Endothelial cell of umbilical vein (primary cell): ENCODE results near the gene ULK1. TPM values are rescaled to one million over a fixed set of nuclear protein-coding genes. Genes with fewer than 3 reads are reported as not detected.

Experiments
- BruUV-seq: library from RNA; stranded (reverse); fragments of 400-500 nt; replicated peaks from 2 replicates; lab custom pipeline; 2021; lab: Mats Ljungman, UMichigan
- CTCF ChIA-PET: fragments of 300-600, 350-600 bp; sonication (Branson Sonifier 250); formaldehyde crosslinking; loops from one replicate; lab custom pipeline; 2021; ENCODE audit warnings: antibody characterized with exemption, inconsistent platforms; lab: Charles Lee
- POLR2A ChIA-PET: fragments of 300-600, 350-600 bp; sonication (Branson Sonifier 250); formaldehyde crosslinking; loops from one replicate; lab custom pipeline; 2021; ENCODE audit warnings: antibody characterized with exemption, inconsistent platforms; lab: Charles Lee
- DNase-seq: peaks from one replicate; pipeline ENCODE4 v3.0.0-alpha.2; 2011; ENCODE audit warnings: low read depth, low spot score
- FAIRE-seq: peaks from 2 replicates; lab custom pipeline; 2011; peaks lifted over from hg19 to GRCh38; lab: Jason Lieb, UNC
- H2AFZ ChIP-seq: 2 replicates; pipeline ENCODE4 v1.6.0; 2012; ENCODE audit warnings: low read depth, low read length, control low read depth, inconsistent platforms
- H3K27ac ChIP-seq: 2 replicates; pipeline ENCODE4 v1.5.1; 2011; ENCODE audit warnings: low read depth, mild to moderate bottlenecking, control low read depth, low read length, moderate library complexity; ENCODE audit not compliant: insufficient read depth
- H3K27me3 ChIP-seq, 2 experiments: 2 replicates each; pipeline versions ENCODE4 v1.6.0 to v1.6.1; 2011; ENCODE audit warnings: low read length in 2 of 2, mixed read lengths in 1 of 2; ENCODE audit not compliant: control insufficient read depth in 2 of 2, insufficient read depth in 2 of 2
- H3K36me3 ChIP-seq, 2 experiments: 2 replicates in 1 of 2; 3 replicates in 1 of 2; pipeline ENCODE4 v1.5.1; 2011; ENCODE audit warnings: low read length in 2 of 2, mild to moderate bottlenecking in 1 of 2, moderate library complexity in 1 of 2; ENCODE audit not compliant: control insufficient read depth in 2 of 2, insufficient read depth in 2 of 2; ENCODE audit errors: extremely low read depth in 1 of 2
- H3K4me1 ChIP-seq: 3 replicates; pipeline ENCODE4 v1.5.1; 2011; ENCODE audit warnings: mild to moderate bottlenecking, low read length; ENCODE audit not compliant: control insufficient read depth, insufficient read depth; ENCODE audit errors: extremely low read depth
- H3K4me2 ChIP-seq: 2 replicates; pipeline ENCODE4 v1.6.1; 2011; ENCODE audit warnings: low read length, control low read depth, mixed read lengths; ENCODE audit not compliant: insufficient read depth
- H3K4me3 ChIP-seq, 3 experiments: fragments of 200-600 bp in 1 of 3; sonication (generic), shearing (Covaris generic) in 1 of 3; replicated peaks in 1 of 3; 2 replicates each; pipeline ENCODE4 v1.5.1; 2011 to 2016; ENCODE audit warnings: control low read depth in 3 of 3, low read length in 3 of 3, mild to moderate bottlenecking in 2 of 3, inconsistent platforms in 1 of 3, low read depth in 1 of 3, moderate library complexity in 1 of 3; ENCODE audit not compliant: insufficient read depth in 1 of 3
- H3K79me2 ChIP-seq: 2 replicates; pipeline ENCODE4 v1.6.0; 2012; ENCODE audit warnings: low read length, inconsistent platforms; ENCODE audit not compliant: control insufficient read depth, insufficient read depth
- H3K9ac ChIP-seq: replicated peaks from 2 replicates; pipeline ENCODE3; 2011; ENCODE audit warnings: low read length, control low read depth; ENCODE audit not compliant: insufficient read depth; ENCODE audit errors: extremely low read depth
- H3K9me1 ChIP-seq: replicated peaks from 3 replicates; pipeline ENCODE4 v1.6.0; 2011; ENCODE audit warnings: mild to moderate bottlenecking, low read length; ENCODE audit not compliant: control insufficient read depth, insufficient read depth; ENCODE audit errors: extremely low read depth
- H3K9me3 ChIP-seq: replicated peaks from 2 replicates; pipeline ENCODE4 v1.5.1; 2012; ENCODE audit warnings: low read length, inconsistent platforms; ENCODE audit not compliant: control insufficient read depth, insufficient read depth
- H4K20me1 ChIP-seq: replicated peaks from 2 replicates; pipeline ENCODE3; 2011; ENCODE audit warnings: mild to moderate bottlenecking, low read length; ENCODE audit not compliant: control insufficient read depth, insufficient read depth; ENCODE audit errors: extremely low read depth
- CTCF ChIP-seq, 2 donors: IDR thresholded peaks; 1 replicate in 1 of 2; 2 replicates in 1 of 2; pipeline ENCODE4 v1.5.1; 2011; ENCODE audit warnings: low read length in 2 of 2, mild to moderate bottlenecking in 2 of 2, moderate library complexity in 2 of 2, control low read depth in 1 of 2, inconsistent platforms in 1 of 2, low read depth in 1 of 2; ENCODE audit not compliant: insufficient read depth in 1 of 2; ENCODE audit errors: extremely low read depth in 1 of 2
- EZH2 ChIP-seq: IDR thresholded peaks from 2 replicates; pipeline ENCODE4 v1.6.1; 2012; ENCODE audit warnings: borderline replicate concordance, low read depth, mild to moderate bottlenecking, moderate library complexity, low read length, inconsistent platforms; ENCODE audit not compliant: severe bottlenecking
- FOS ChIP-seq: IDR thresholded peaks from 2 replicates; pipeline ENCODE4 v1.6.1; 2011; ENCODE audit warnings: mild to moderate bottlenecking, low read length, moderate library complexity, borderline replicate concordance; ENCODE audit not compliant: insufficient read depth
- GATA2 ChIP-seq: IDR thresholded peaks from 2 replicates; pipeline ENCODE4 v1.7.0; 2011; ENCODE audit warnings: low read depth, mild to moderate bottlenecking, moderate library complexity, mixed read lengths, low read length; ENCODE audit not compliant: insufficient read length, insufficient read depth
- JUN ChIP-seq: IDR thresholded peaks from 2 replicates; pipeline ENCODE4 v1.6.1; 2011; ENCODE audit warnings: borderline replicate concordance, low read depth; ENCODE audit not compliant: insufficient read length, insufficient read depth
- MYC ChIP-seq: IDR thresholded peaks from one replicate; pipeline ENCODE4 v1.6.1; 2011; ENCODE audit warnings: mild to moderate bottlenecking, low read depth, low read length
- POLR2A ChIP-seq: IDR thresholded peaks from 2 replicates; pipeline ENCODE4 v1.6.1; 2012; ENCODE audit warnings: low read depth, mild to moderate bottlenecking, control low read depth, low read length
- POLR2AphosphoS5 ChIP-seq: IDR thresholded peaks from 2 replicates; pipeline ENCODE4 v1.6.1; 2012; ENCODE audit warnings: low read depth, mild to moderate bottlenecking, control low read depth, low read length, moderate library complexity; ENCODE audit not compliant: insufficient read depth
- dilution Hi-C: fragments of 300-500 bp; cut with MboI; formaldehyde crosslinking; loops from one replicate; pipeline ENCODE4 v1.15.0; 2019; ENCODE audit warnings: low sequenced_read_pairs; ENCODE audit not compliant: extremely low pct_ligation_motif_present
- intact Hi-C: fragments of 100-400 bp; cut with micrococcal nuclease; formaldehyde crosslinking; loops from one replicate; pipeline ENCODE4 v1.10.0; 2022
- polyA plus RNA-seq, 4 experiments: library from polyadenylated mRNA; depleted of rRNA in 3 of 4; stranded (reverse) in 3 of 4; unstranded in 1 of 4; fragments of >200 nt; gene quantifications; 2 replicates each; pipeline versions ENCODE4 v1.2.1 to v1.2.3, GENCODE V29; 2011 to 2012; ENCODE audit warnings: missing spikeins in 1 of 4
- total RNA-seq: library from RNA; stranded (reverse); gene quantifications from 2 replicates; pipeline ENCODE4 v1.2.3, GENCODE V29; 2021
- TF ChIP-seq, protein P1 (sequence below): IDR thresholded peaks from 2 replicates; pipeline ENCODE4 v1.6.1; 2011; ENCODE audit not compliant: insufficient read depth, insufficient read length

Gene ULK1
- total and polyA plus RNA-seq, 2 donors (not counting 3 experiments of a cell fraction or from before 2014, with no cell fraction given): 14.4 to 38.2 TPM

DNA sequence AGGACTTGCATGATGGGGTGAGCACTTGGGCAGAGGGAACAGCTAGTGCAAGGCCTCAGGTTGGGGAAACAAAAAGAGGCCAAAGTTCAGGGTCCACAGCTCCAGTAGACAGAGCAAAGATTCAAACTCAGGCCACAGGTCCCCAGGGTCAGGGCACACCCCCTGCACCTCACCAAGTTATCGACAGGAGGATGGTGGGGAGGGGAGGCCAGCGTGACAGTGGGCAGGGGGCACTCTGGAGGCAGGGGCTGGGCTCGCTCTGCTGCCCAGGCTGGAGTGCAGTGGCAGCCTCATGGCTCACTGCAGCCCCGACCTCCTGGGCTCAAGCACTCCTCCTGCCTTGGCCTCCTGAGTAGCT is 32.4 kb upstream of the ULK1 start:
- no peaks in the 10 kb centered on the region for H3K9me1 ChIP-seq
- no peak overlapping the region for H3K4me3 ChIP-seq
- DNase-seq: no peak
- dilution Hi-C loops: no loop called here
- H2AFZ ChIP-seq: no peak overlapping the region
- TF ChIP-seq POLR2AphosphoS5: no peak
- no peaks in the 10 kb centered on the region for H3K36me3 ChIP-seq
- intact Hi-C loops: no loop called here
- no peaks in the 10 kb centered on the region for H3K27me3 ChIP-seq
- no peak overlapping the region for H3K27ac ChIP-seq
- H3K4me2 ChIP-seq: no peak overlapping the region
- no peaks in the 10 kb centered on the region for H3K9me3 ChIP-seq
- H3K79me2 ChIP-seq: no peaks in the 10 kb centered on the region
- no peak overlapping the region for H3K9ac ChIP-seq
- ChIA-PET POLR2A (no interaction called here), CTCF (interaction anchor here (1.0 to 1.6 kb wide), 3 partner anchors 26 to 54 kb away, joined by 3 to 4 read pairs (median 4); no protein-coding TSS in a partner anchor)
- no peak for FAIRE-seq
- BruUV-seq: no TSS peak
- H4K20me1 ChIP-seq: no peaks in the 10 kb centered on the region
- H3K4me1 ChIP-seq: no peaks in the 10 kb centered on the region

GRCh38 chr12:131862600-131862993 is 31.8 kb upstream of the ULK1 start:
- ChIA-PET CTCF (interaction anchor here (1.0 to 1.6 kb wide), 3 partner anchors 26 to 53 kb away, joined by 3 to 4 read pairs (median 4); no protein-coding TSS in a partner anchor), POLR2A (no interaction called here)
- no peaks in the 10 kb centered on the region for H3K79me2 ChIP-seq
- no peak for FAIRE-seq
- H3K9ac ChIP-seq: no peak overlapping the region
- no peak for DNase-seq
- dilution Hi-C loops (no loop called here), intact Hi-C loops (no loop called here)
- H3K4me1 ChIP-seq: no peaks in the 10 kb centered on the region
- H3K4me3 ChIP-seq: no peak overlapping the region
- no peaks in the 10 kb centered on the region for H3K36me3 ChIP-seq
- no peak overlapping the region for H2AFZ ChIP-seq
- no TSS peak for BruUV-seq
- no peak for TF ChIP-seq MYC
- no peak for TF ChIP-seq JUN
- no peak for TF ChIP-seq CTCF (IDR thresholded peaks at IDR 0.05; ENCODE audit: extremely low read depth in 1 of 2, insufficient read depth in 1 of 2, low read depth in 1 of 2, low read length in 2 of 2)
- no peak for TF ChIP-seq GATA2
- no peak for TF ChIP-seq POLR2AphosphoS5
- TF ChIP-seq EZH2: no peak
- TF ChIP-seq POLR2A: no peak
- TF ChIP-seq FOS: no peak
- TF ChIP-seq, protein P1, sequence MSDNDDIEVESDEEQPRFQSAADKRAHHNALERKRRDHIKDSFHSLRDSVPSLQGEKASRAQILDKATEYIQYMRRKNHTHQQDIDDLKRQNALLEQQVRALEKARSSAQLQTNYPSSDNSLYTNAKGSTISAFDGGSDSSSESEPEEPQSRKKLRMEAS: no peak
- H3K9me1 ChIP-seq: no peaks in the 10 kb centered on the region
- H3K4me2 ChIP-seq: no peak overlapping the region
- H3K9me3 ChIP-seq: no peaks in the 10 kb centered on the region
- no peaks in the 10 kb centered on the region for H3K27me3 ChIP-seq
- no peaks in the 10 kb centered on the region for H4K20me1 ChIP-seq
- no peak overlapping the region for H3K27ac ChIP-seq
